GM21528 (cell line): ENCODE results near the gene WDR86.

Experiments
- ATAC-seq: cut with Tn5 transposase; IDR thresholded peaks from one replicate; pipeline ENCODE4 v1.9.1; 2021; ENCODE audit warnings: mild to moderate bottlenecking, moderate library complexity; ENCODE audit not compliant: unreplicated experiment, low FRiP score

Gene WDR86

DNA sequence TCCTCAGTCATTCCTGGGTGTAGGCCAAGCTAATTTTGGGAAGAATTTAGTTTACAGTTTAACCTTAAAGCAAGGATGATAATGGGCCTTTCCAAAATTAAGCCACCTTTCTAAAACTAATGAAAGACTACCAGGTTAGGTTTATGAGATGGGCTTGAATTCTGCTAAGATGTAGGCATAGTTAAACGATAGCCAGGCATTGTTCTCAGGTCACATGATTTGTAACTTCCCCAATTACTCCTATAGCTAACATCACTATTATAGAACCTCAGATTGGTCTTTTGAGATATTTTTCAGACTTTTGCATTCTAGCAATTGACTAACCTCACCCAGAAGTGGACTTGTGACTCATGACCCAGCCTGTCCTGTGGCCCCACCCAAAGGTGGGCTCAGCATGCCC, 75.2 kb downstream of the WDR86 start:
- no peak for ATAC-seq
